Prostate gland (tissue), 2 donors: ENCODE measurements around the gene RNU4-1. TPM values are rescaled to one million over a fixed set of nuclear protein-coding genes. Genes with fewer than 3 reads are reported as not detected.
A peak's percentile ranks its signal among the peaks of the same experiment; 100 is the strongest.

Experiments used
- DNase-seq: peaks from one replicate; pipeline ENCODE4 v3.0.0-alpha.2; 2019; ENCODE audit warnings: low spot score
- H3K27ac ChIP-seq, 2 donors: fragments of 200-600 bp; sonication (generic); 2 replicates each; pipeline ENCODE4 v1.5.1; 2017 to 2019
- H3K27me3 ChIP-seq: fragments of 200-600 bp; sonication (generic); replicated peaks from 2 replicates; pipeline ENCODE4 v1.5.1; 2019; ENCODE audit not compliant: insufficient read depth
- H3K36me3 ChIP-seq, 2 donors: fragments of 200-600 bp; sonication (generic); 1 replicate in 1 of 2; 2 replicates in 1 of 2; pipeline versions ENCODE4 v1.5.1 to v1.8.1; 2017 to 2019
- H3K4me1 ChIP-seq: fragments of 200-600 bp; sonication (generic); replicated peaks from 2 replicates; pipeline ENCODE4 v1.5.1; 2019
- H3K4me3 ChIP-seq, 2 donors: fragments of 200-600 bp; sonication (generic); 2 replicates each; pipeline ENCODE4 v1.5.1; 2017 to 2019
- H3K9me3 ChIP-seq: fragments of 200-600 bp; sonication (generic); 2 replicates; pipeline ENCODE4 v1.5.1; 2017
- POLR2A ChIP-seq: fragments of 450-650 bp; IDR thresholded peaks from one replicate; pipeline ENCODE4 v1.6.1; 2016; ENCODE audit warnings: antibody characterized with exemption, mild to moderate bottlenecking
- POLR2AphosphoS5 ChIP-seq: sonication (generic); formaldehyde crosslinking; IDR thresholded peaks from one replicate; pipeline ENCODE4 v1.6.1; 2017; ENCODE audit warnings: antibody characterized with exemption
- WGBS: methylation state at CpG from one replicate; pipeline ENCODE4 v1.1.5; 2018; 5-methylcytosine and 5-hydroxymethylcytosine counted together
- intact Hi-C: fragments of 100-400 bp; cut with DNase I; formaldehyde crosslinking; loops from one replicate; pipeline ENCODE4 v1.14.2; 2022
- total RNA-seq, 2 donors: library from RNA; depleted of rRNA; stranded (reverse); fragments of >200 nt; gene quantifications; one replicate each; pipeline ENCODE4 v1.1.0, GENCODE V29; 2016
- TF ChIP-seq, protein P1 (sequence below), 4 experiments: fragments of 200-600 bp in 2 of 4; fragments of 450-650 bp in 2 of 4; sonication (generic) in 2 of 4; IDR thresholded peaks; 1 replicate in 3 of 4; 2 replicates in 1 of 4; pipeline ENCODE4 v1.5.1; 2016 to 2019; ENCODE audit warnings: antibody characterized with exemption in 4 of 4, mild to moderate bottlenecking in 2 of 4, moderate library complexity in 2 of 4

The RNU4-1 gene
- total RNA-seq, 2 donors from 2014 or later: under 0.01 TPM

GRCh38 chr12:120278137-120279069, 14.6 kb downstream of the RNU4-1 start:
- WGBS: 96% methylated on average over 50 of the region's 57 CpGs
- no peak overlapping the region for H3K4me3 ChIP-seq
- no peaks in the 10 kb centered on the region for H3K4me1 ChIP-seq
- intact Hi-C loops: no loop called here
- no peak overlapping the region for H3K27ac ChIP-seq
- no peak for DNase-seq
- H3K36me3 ChIP-seq: no peaks in the 10 kb centered on the region
- H3K27me3 ChIP-seq: no peaks in the 10 kb centered on the region
- H3K9me3 ChIP-seq: no peaks in the 10 kb centered on the region
- TF ChIP-seq POLR2AphosphoS5 (no peak), POLR2A (no peak)
- TF ChIP-seq, protein P1, sequence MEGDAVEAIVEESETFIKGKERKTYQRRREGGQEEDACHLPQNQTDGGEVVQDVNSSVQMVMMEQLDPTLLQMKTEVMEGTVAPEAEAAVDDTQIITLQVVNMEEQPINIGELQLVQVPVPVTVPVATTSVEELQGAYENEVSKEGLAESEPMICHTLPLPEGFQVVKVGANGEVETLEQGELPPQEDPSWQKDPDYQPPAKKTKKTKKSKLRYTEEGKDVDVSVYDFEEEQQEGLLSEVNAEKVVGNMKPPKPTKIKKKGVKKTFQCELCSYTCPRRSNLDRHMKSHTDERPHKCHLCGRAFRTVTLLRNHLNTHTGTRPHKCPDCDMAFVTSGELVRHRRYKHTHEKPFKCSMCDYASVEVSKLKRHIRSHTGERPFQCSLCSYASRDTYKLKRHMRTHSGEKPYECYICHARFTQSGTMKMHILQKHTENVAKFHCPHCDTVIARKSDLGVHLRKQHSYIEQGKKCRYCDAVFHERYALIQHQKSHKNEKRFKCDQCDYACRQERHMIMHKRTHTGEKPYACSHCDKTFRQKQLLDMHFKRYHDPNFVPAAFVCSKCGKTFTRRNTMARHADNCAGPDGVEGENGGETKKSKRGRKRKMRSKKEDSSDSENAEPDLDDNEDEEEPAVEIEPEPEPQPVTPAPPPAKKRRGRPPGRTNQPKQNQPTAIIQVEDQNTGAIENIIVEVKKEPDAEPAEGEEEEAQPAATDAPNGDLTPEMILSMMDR (IDR thresholded peaks at IDR 0.05): no peak

- DNase-seq: no peak
- Histone ChIP-seq H3K9me3 (no peaks in the 10 kb centered on the region), H3K4me1 (no peaks in the 10 kb centered on the region), H3K4me3 (no peak overlapping the region), H3K36me3 (no peaks in the 10 kb centered on the region), H3K27me3 (no peaks in the 10 kb centered on the region), H3K27ac (no peak overlapping the region)
- intact Hi-C loops: no loop called here
- TF ChIP-seq, protein P1 (IDR thresholded peaks at IDR 0.05): no peak
- TF ChIP-seq POLR2A: no peak
- TF ChIP-seq POLR2AphosphoS5: no peak
- 96% methylated on average over 6 of the region's 6 CpGs for WGBS
Measured at GRCh38 chr12:120276734-120277133, 16.3 kb downstream of the RNU4-1 start.

GRCh38 chr12:120267736-120268135, 25.3 kb downstream of the RNU4-1 start:
- H3K4me1 ChIP-seq: peaks cover 11% of the 10 kb centered on the region
- 46% methylated on average over 4 of the region's 4 CpGs for WGBS
- no peak overlapping the region for H3K27ac ChIP-seq
- H3K27me3 ChIP-seq: no peaks in the 10 kb centered on the region
- no peak overlapping the region for H3K4me3 ChIP-seq
- TF ChIP-seq, protein P1 (IDR thresholded peaks at IDR 0.05): no peak
- TF ChIP-seq POLR2A (no peak), POLR2AphosphoS5 (no peak)
- H3K36me3 ChIP-seq: no peaks in the 10 kb centered on the region
- H3K9me3 ChIP-seq: no peaks in the 10 kb centered on the region
- intact Hi-C loops: no loop called here
- no peak for DNase-seq

DNA sequence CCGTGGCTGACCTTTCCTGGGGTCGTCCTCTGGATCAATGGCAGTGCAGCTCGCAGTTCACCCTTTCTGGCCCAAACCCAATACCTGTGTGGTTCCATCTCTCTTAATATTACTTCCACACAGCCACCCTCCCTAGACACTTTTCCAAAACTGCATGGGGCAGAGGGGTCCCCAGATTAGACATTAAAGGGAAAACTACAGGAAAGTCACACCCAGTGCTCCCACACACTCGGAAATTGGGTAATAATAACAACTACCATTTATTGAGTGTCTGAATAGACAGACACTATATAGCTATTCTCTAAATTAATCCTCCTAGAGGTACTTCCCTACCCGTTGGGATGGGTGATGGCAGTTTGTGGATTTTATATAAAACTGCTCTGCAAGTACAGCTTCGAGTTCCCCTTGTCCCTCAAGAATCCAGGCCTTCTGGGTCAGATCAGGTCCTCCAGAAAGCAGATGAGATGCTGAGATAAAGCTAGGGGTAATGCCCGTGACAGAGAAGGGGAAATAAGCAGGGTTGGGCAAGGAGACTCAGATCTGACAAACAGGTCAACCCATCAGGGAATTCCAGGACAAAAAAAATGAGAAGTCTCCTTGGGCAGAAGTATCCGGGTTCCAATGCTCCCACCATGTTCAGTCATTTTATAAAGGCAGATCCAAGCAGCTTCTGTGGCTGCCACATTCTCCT, 26.7 kb downstream of the RNU4-1 start:
- H3K36me3 ChIP-seq: no peaks in the 10 kb centered on the region
- no peak overlapping the region for H3K4me3 ChIP-seq
- intact Hi-C loops: loop anchor here (1.0 kb wide), 1 partner anchor 38 kb away; no protein-coding TSS in a partner anchor
- no peak overlapping the region for H3K27ac ChIP-seq
- 32% methylated on average over 8 of the region's 8 CpGs for WGBS
- H3K9me3 ChIP-seq: no peaks in the 10 kb centered on the region
- no peaks in the 10 kb centered on the region for H3K27me3 ChIP-seq
- peaks cover 20% of the 10 kb centered on the region for H3K4me1 ChIP-seq
- DNase-seq: peak; percentile 18
- TF ChIP-seq, protein P1 (IDR thresholded peaks at IDR 0.05): no peak
